Neural progenitor cell (in vitro differentiated cells): ENCODE results near the gene CAV1. TPM values are rescaled to one million over a fixed set of nuclear protein-coding genes. Genes with fewer than 3 reads are reported as not detected.

Source experiments
- DNase-seq: peaks from one replicate; pipeline ENCODE4 v3.0.0-alpha.2; 2016; ENCODE audit warnings: low spot score
- H2AFZ ChIP-seq: fragments of 200-600 bp; sonication (generic); replicated peaks from 2 replicates; pipeline ENCODE4 v1.6.1; 2016; ENCODE audit warnings: antibody characterized with exemption
- H3F3A ChIP-seq: fragments of 200-600 bp; sonication (generic); 2 replicates; pipeline ENCODE4 v1.6.1; 2016; ENCODE audit warnings: antibody characterized with exemption, low read depth
- H3K27ac ChIP-seq: fragments of 200-600 bp; sonication (generic); 2 replicates; pipeline ENCODE4 v1.5.1; 2016; ENCODE audit warnings: mild to moderate bottlenecking
- H3K27me3 ChIP-seq: fragments of 200-600 bp; sonication (generic); 2 replicates; pipeline ENCODE4 v1.6.1; 2016; ENCODE audit warnings: mild to moderate bottlenecking, moderate library complexity
- H3K36me3 ChIP-seq: fragments of 200-600 bp; sonication (generic); 2 replicates; pipeline ENCODE4 v1.5.1; 2016
- H3K4me1 ChIP-seq: fragments of 200-600 bp; sonication (generic); 2 replicates; pipeline ENCODE4 v1.6.1; 2016; ENCODE audit warnings: mixed run types
- H3K4me2 ChIP-seq: fragments of 200-600 bp; sonication (generic); 2 replicates; pipeline ENCODE4 v1.6.1; 2016
- H3K4me3 ChIP-seq: fragments of 200-600 bp; sonication (generic); 2 replicates; pipeline ENCODE4 v1.5.1; 2016
- H3K79me2 ChIP-seq: fragments of 200-600 bp; sonication (generic); 2 replicates; pipeline ENCODE4 v1.6.1; 2016; ENCODE audit warnings: low read depth
- H3K9ac ChIP-seq: fragments of 200-600 bp; sonication (generic); 2 replicates; pipeline ENCODE4 v1.6.1; 2016
- H3K9me3 ChIP-seq: fragments of 200-600 bp; sonication (generic); 2 replicates; pipeline ENCODE4 v1.5.1; 2016; ENCODE audit warnings: low read depth
- H4K20me1 ChIP-seq: fragments of 200-600 bp; sonication (generic); 2 replicates; pipeline ENCODE4 v1.6.1; 2016; ENCODE audit warnings: low read depth
- H3K27ac Mint-ChIP-seq: 3 replicates; pipeline ENCODE4 v1.8.0; 2021; ENCODE audit warnings: mixed read lengths
- H3K27me3 Mint-ChIP-seq: 2 replicates; pipeline ENCODE4 v1.8.0; 2022; ENCODE audit warnings: low read depth, mild to moderate bottlenecking, inconsistent platforms, moderate library complexity, mixed read lengths; ENCODE audit not compliant: insufficient read depth
- H3K36me3 Mint-ChIP-seq: 3 replicates; pipeline ENCODE4 v1.8.0; 2021; ENCODE audit warnings: mixed read lengths
- H3K4me1 Mint-ChIP-seq: 3 replicates; pipeline ENCODE4 v1.8.0; 2021; ENCODE audit warnings: mixed read lengths
- H3K4me3 Mint-ChIP-seq: 3 replicates; pipeline ENCODE4 v1.8.0; 2021; ENCODE audit warnings: mild to moderate bottlenecking, moderate library complexity, mixed read lengths
- H3K9me3 Mint-ChIP-seq: 3 replicates; pipeline ENCODE4 v1.8.0; 2020; ENCODE audit warnings: mixed read lengths
- EZH2 ChIP-seq: fragments of 200-600 bp; sonication (generic); IDR thresholded peaks from 2 replicates; pipeline ENCODE4 v1.6.1; 2017; ENCODE audit warnings: antibody characterized with exemption, mild to moderate bottlenecking, moderate library complexity
- EZH2phosphoT487 ChIP-seq: fragments of 200-600 bp; sonication (generic); IDR thresholded peaks from 2 replicates; pipeline ENCODE4 v1.6.1; 2017; ENCODE audit warnings: antibody characterized with exemption
- total RNA-seq: library from RNA; depleted of rRNA; stranded (reverse); fragments of >200 nt; gene quantifications from 2 replicates; pipeline ENCODE4 v1.2.3, GENCODE V29; 2015; ENCODE audit warnings: low replicate concordance
- TF ChIP-seq, protein P1 (sequence below): fragments of 200-600 bp; sonication (generic); IDR thresholded peaks from 2 replicates; pipeline ENCODE4 v1.5.1; 2017; ENCODE audit warnings: antibody characterized with exemption, mild to moderate bottlenecking

Gene CAV1
- total RNA-seq, 1 donor from 2014 or later, result 0.19 TPM

DNA sequence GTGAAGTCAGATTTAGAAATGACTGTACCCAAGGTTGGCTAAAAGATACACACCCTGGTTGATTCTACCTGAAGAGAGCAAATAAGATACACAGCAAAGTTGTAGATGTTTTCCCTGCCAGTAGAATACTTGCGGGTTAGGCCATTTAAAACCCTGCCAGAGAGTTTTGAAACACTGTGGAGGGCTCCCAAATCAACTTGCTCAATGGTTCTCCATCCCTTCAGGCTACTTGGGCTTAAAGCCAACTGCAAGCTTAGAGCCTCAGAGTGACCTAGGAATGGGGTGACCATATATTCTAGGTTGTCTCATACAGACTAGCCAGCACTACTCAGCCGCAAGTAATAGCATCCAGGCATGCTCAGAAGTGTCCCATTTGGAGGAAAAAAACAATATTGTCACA is 10.0 kb downstream of the CAV1 start:
- Histone ChIP-seq H3K27me3 (no peaks in the 10 kb centered on the region), H3K4me2 (no peak overlapping the region), H3K79me2 (no peaks in the 10 kb centered on the region), H3K4me1 (no peaks in the 10 kb centered on the region), H3K4me3 (no peak overlapping the region), H4K20me1 (no peaks in the 10 kb centered on the region), H3K36me3 (no peaks in the 10 kb centered on the region), H3F3A (no peaks in the 10 kb centered on the region), H2AFZ (no peak overlapping the region), H3K27ac (no peak overlapping the region), H3K9ac (no peak overlapping the region), H3K9me3 (no peaks in the 10 kb centered on the region)
- no peak overlapping the region for H3K4me3 Mint-ChIP-seq
- no peak for TF ChIP-seq EZH2phosphoT487
- TF ChIP-seq, protein P1, sequence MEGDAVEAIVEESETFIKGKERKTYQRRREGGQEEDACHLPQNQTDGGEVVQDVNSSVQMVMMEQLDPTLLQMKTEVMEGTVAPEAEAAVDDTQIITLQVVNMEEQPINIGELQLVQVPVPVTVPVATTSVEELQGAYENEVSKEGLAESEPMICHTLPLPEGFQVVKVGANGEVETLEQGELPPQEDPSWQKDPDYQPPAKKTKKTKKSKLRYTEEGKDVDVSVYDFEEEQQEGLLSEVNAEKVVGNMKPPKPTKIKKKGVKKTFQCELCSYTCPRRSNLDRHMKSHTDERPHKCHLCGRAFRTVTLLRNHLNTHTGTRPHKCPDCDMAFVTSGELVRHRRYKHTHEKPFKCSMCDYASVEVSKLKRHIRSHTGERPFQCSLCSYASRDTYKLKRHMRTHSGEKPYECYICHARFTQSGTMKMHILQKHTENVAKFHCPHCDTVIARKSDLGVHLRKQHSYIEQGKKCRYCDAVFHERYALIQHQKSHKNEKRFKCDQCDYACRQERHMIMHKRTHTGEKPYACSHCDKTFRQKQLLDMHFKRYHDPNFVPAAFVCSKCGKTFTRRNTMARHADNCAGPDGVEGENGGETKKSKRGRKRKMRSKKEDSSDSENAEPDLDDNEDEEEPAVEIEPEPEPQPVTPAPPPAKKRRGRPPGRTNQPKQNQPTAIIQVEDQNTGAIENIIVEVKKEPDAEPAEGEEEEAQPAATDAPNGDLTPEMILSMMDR, result no peak
- no peak for TF ChIP-seq EZH2
- no peak for DNase-seq
- no peaks in the 10 kb centered on the region for H3K27me3 Mint-ChIP-seq
- no peaks in the 10 kb centered on the region for H3K4me1 Mint-ChIP-seq
- no peak overlapping the region for H3K27ac Mint-ChIP-seq
- no peaks in the 10 kb centered on the region for H3K9me3 Mint-ChIP-seq
- peaks cover 2% of the 10 kb centered on the region for H3K36me3 Mint-ChIP-seq

DNA sequence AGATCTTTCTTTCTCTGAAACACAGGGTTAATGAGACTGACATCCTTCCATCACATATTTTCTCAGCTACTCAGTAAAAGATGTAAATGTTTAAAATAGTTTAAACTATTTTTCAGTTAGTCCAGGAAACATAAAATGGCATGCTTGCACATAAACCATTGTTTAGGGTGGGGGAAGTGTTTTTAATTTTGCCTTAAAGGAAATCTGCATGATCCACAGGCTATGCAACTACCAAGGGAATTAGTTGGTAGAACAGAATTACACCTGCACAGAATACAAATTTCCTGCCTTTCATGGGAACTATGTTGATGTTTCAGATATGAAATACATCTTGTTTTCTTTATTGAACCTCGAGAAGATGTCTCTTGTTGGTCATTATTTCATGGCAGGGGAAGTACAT is 10.6 kb downstream of the CAV1 start:
- Mint-ChIP-seq H3K9me3 (no peaks in the 10 kb centered on the region), H3K4me1 (no peaks in the 10 kb centered on the region), H3K27ac (peak overlapping the region; percentile 42), H3K36me3 (peaks cover 2% of the 10 kb centered on the region), H3K27me3 (no peaks in the 10 kb centered on the region), H3K4me3 (no peak overlapping the region)
- Histone ChIP-seq H3K9me3 (no peaks in the 10 kb centered on the region), H3F3A (no peaks in the 10 kb centered on the region), H3K4me3 (no peak overlapping the region), H3K27me3 (no peaks in the 10 kb centered on the region), H3K9ac (no peak overlapping the region), H3K4me1 (no peaks in the 10 kb centered on the region), H3K4me2 (no peak overlapping the region), H3K79me2 (no peaks in the 10 kb centered on the region), H3K36me3 (no peaks in the 10 kb centered on the region), H4K20me1 (no peaks in the 10 kb centered on the region), H2AFZ (no peak overlapping the region), H3K27ac (no peak overlapping the region)
- no peak for DNase-seq
- TF ChIP-seq, protein P1, result no peak
- TF ChIP-seq EZH2, result no peak
- no peak for TF ChIP-seq EZH2phosphoT487

DNA sequence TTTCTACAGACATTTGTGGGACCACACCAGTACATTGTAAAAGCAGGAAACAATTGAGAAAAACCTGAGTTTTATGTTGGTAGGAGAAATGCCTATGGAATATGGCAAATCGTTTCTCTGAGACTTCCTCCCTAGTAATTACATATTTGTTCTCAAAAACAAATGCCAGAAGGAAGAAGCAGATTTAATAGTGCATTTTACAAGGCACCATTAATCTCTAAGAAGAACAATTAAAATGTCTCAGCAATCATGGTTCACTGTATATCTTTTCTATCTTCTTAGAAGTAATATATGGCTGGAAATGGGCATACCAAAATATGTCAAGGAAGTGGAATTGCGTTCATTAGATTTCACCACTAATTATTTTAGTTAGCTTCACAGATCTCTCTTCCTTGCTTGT is 13.3 kb downstream of the CAV1 start:
- H4K20me1 ChIP-seq, result no peaks in the 10 kb centered on the region
- H3K9ac ChIP-seq, result no peak overlapping the region
- no peaks in the 10 kb centered on the region for H3K27me3 ChIP-seq

More for the DNA sequence above, 13.3 kb downstream of the CAV1 start:
- peaks cover 2% of the 10 kb centered on the region for H3K36me3 Mint-ChIP-seq
- H3F3A ChIP-seq, result no peaks in the 10 kb centered on the region
- H3K4me3 ChIP-seq, result no peak overlapping the region
- no peak overlapping the region for H3K4me2 ChIP-seq
- H3K27ac ChIP-seq, result no peak overlapping the region
- H3K36me3 ChIP-seq, result no peaks in the 10 kb centered on the region
- TF ChIP-seq EZH2 (no peak), EZH2phosphoT487 (no peak)
- TF ChIP-seq, protein P1, result no peak
- no peak overlapping the region for H3K4me3 Mint-ChIP-seq
- no peak overlapping the region for H2AFZ ChIP-seq
- no peaks in the 10 kb centered on the region for H3K27me3 Mint-ChIP-seq
- no peaks in the 10 kb centered on the region for H3K4me1 Mint-ChIP-seq
- H3K4me1 ChIP-seq, result no peaks in the 10 kb centered on the region
- DNase-seq, result no peak
- H3K27ac Mint-ChIP-seq, result no peak overlapping the region
- H3K9me3 ChIP-seq, result no peaks in the 10 kb centered on the region
- no peaks in the 10 kb centered on the region for H3K9me3 Mint-ChIP-seq
- H3K79me2 ChIP-seq, result no peaks in the 10 kb centered on the region
